Smooth muscle cell (in vitro differentiated cells): Measurements from ENCODE around the gene LAMTOR3. TPM values are rescaled to one million over a fixed set of nuclear protein-coding genes. Genes with fewer than 3 reads are reported as not detected.

Experiments
- DNase-seq: peaks from one replicate; lab custom pipeline; 2025; ENCODE audit not compliant: unreplicated experiment; lab: John Stamatoyannopoulos, UW
- H2AFZ ChIP-seq: fragments of 200-600 bp; sonication (generic); 2 replicates; pipeline ENCODE4 v1.6.0; 2016; ENCODE audit warnings: antibody characterized with exemption, low read depth, mild to moderate bottlenecking
- H3F3A ChIP-seq: fragments of 200-600 bp; sonication (generic); 2 replicates; pipeline ENCODE4 v1.6.0; 2017; ENCODE audit warnings: antibody characterized with exemption, low read depth
- H3K27ac ChIP-seq: fragments of 200-600 bp; sonication (generic); 2 replicates; pipeline ENCODE4 v1.5.1; 2016; ENCODE audit warnings: low read depth, mild to moderate bottlenecking
- H3K27me3 ChIP-seq: fragments of 200-600 bp; sonication (generic); 2 replicates; pipeline ENCODE4 v1.6.1; 2016; ENCODE audit warnings: low read depth, mild to moderate bottlenecking
- H3K36me3 ChIP-seq: fragments of 200-600 bp; sonication (generic); 2 replicates; pipeline ENCODE4 v1.5.1; 2016; ENCODE audit warnings: low read depth
- H3K4me1 ChIP-seq: fragments of 200-600 bp; sonication (generic); 2 replicates; pipeline ENCODE4 v1.5.1; 2016; ENCODE audit warnings: low read depth
- H3K4me2 ChIP-seq: fragments of 200-600 bp; sonication (generic); 2 replicates; pipeline ENCODE4 v1.6.0; 2016; ENCODE audit warnings: mild to moderate bottlenecking
- H3K4me3 ChIP-seq: fragments of 200-600 bp; sonication (generic); 2 replicates; pipeline ENCODE4 v1.5.1; 2016; ENCODE audit warnings: mild to moderate bottlenecking
- H3K79me2 ChIP-seq: fragments of 200-600 bp; sonication (generic); 2 replicates; pipeline ENCODE4 v1.6.0; 2016; ENCODE audit warnings: low read depth, mild to moderate bottlenecking
- H3K9ac ChIP-seq: fragments of 200-600 bp; sonication (generic); 2 replicates; pipeline ENCODE4 v1.6.0; 2016; ENCODE audit warnings: low read depth
- H3K9me3 ChIP-seq: fragments of 200-600 bp; sonication (generic); replicated peaks from 2 replicates; pipeline ENCODE4 v1.5.1; 2016; ENCODE audit warnings: low read depth
- H4K20me1 ChIP-seq: fragments of 200-600 bp; sonication (generic); 2 replicates; pipeline ENCODE4 v1.6.0; 2016; ENCODE audit warnings: low read depth
- WGBS: methylation state at CpG from one replicate; pipeline ENCODE4 v1.1.7; 2016; ENCODE audit warnings: low lambda C conversion rate; 5-methylcytosine and 5-hydroxymethylcytosine counted together
- polyA plus RNA-seq: library from polyadenylated mRNA; unstranded; fragments of >200 nt; fragmentation: Nextera tagmentation; extraction: Ambion mirVana; gene quantifications from 2 replicates; pipeline ENCODE4 v1.2.1, GENCODE V29; 2016
- total RNA-seq: library from RNA; depleted of rRNA; stranded (reverse); fragments of >200 nt; gene quantifications from 2 replicates; pipeline ENCODE4 v1.2.3, GENCODE V29; 2014
- TF ChIP-seq, protein P1 (sequence below): fragments of 200-600 bp; sonication (generic); IDR thresholded peaks from 2 replicates; pipeline ENCODE4 v1.5.1; 2017; ENCODE audit warnings: borderline replicate concordance, mild to moderate bottlenecking, antibody characterized with exemption; ENCODE audit not compliant: insufficient read depth, poor library complexity, severe bottlenecking

Gene LAMTOR3
- total and polyA plus RNA-seq, 2 experiments from 2014 or later: 58.3 to 95.2 TPM

GRCh38 chr4:99846891-99847290 lies 47.3 kb downstream of the LAMTOR3 start:
- no peak overlapping the region for H3K4me3 ChIP-seq
- WGBS: 77% methylated on average over 1 of the region's 1 CpG
- TF ChIP-seq, protein P1, sequence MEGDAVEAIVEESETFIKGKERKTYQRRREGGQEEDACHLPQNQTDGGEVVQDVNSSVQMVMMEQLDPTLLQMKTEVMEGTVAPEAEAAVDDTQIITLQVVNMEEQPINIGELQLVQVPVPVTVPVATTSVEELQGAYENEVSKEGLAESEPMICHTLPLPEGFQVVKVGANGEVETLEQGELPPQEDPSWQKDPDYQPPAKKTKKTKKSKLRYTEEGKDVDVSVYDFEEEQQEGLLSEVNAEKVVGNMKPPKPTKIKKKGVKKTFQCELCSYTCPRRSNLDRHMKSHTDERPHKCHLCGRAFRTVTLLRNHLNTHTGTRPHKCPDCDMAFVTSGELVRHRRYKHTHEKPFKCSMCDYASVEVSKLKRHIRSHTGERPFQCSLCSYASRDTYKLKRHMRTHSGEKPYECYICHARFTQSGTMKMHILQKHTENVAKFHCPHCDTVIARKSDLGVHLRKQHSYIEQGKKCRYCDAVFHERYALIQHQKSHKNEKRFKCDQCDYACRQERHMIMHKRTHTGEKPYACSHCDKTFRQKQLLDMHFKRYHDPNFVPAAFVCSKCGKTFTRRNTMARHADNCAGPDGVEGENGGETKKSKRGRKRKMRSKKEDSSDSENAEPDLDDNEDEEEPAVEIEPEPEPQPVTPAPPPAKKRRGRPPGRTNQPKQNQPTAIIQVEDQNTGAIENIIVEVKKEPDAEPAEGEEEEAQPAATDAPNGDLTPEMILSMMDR: no peak
- no peaks in the 10 kb centered on the region for H3K9me3 ChIP-seq
- no peaks in the 10 kb centered on the region for H3K79me2 ChIP-seq
- H3K9ac ChIP-seq: no peak overlapping the region
- DNase-seq: no peak
- H3K4me2 ChIP-seq: no peak overlapping the region
- H4K20me1 ChIP-seq: no peaks in the 10 kb centered on the region
- no peaks in the 10 kb centered on the region for H3K27me3 ChIP-seq
- H3K36me3 ChIP-seq: no peaks in the 10 kb centered on the region
- no peaks in the 10 kb centered on the region for H3K4me1 ChIP-seq
- H3K27ac ChIP-seq: no peak overlapping the region
- H2AFZ ChIP-seq: no peak overlapping the region
- H3F3A ChIP-seq: no peaks in the 10 kb centered on the region

DNA sequence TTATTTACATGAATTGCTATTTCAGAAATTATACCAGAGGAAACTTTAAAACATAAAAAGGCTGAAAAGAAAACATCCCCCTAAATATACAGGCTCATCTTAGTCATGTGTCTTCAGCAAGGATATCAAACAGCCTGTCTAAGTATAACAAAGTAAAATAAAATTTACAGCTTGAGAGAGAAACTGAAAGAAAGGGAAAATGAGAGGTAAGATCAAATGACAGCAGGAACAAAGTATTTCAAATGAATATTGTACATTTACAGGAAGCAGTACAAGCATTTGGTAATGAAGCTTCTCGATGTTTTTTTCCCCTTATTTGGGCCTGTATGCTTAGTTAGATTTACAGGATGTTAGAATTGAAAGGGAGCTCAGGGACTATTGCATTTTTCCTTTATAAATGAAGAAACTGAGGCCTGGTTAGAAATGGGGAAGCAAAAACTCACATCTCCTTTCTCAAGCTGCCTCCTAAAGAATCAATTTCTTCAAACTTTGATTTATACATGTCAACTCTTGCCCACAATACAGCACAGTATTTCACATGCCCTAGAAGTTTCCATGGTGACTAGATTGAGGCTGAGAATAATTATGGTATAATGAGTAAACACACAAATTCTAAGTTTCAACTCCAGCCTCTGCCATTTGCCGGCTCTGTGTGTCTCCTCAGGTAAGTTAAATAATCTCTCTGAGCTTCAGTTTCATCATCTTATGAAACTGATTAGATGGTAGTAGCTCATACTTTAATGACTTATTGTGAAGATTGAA lies 48.3 kb downstream of the LAMTOR3 start:
- 90% methylated on average over 2 of the region's 2 CpGs for WGBS
- no peak overlapping the region for H3K9ac ChIP-seq
- no peaks in the 10 kb centered on the region for H3K4me1 ChIP-seq
- no peak overlapping the region for H3K27ac ChIP-seq
- no peaks in the 10 kb centered on the region for H3K79me2 ChIP-seq
- TF ChIP-seq, protein P1: no peak
- peak overlapping the region; percentile 37 for H2AFZ ChIP-seq
- no peaks in the 10 kb centered on the region for H4K20me1 ChIP-seq
- no peak for DNase-seq
- no peaks in the 10 kb centered on the region for H3F3A ChIP-seq
- H3K27me3 ChIP-seq: no peaks in the 10 kb centered on the region
- no peak overlapping the region for H3K4me2 ChIP-seq
- H3K4me3 ChIP-seq: no peak overlapping the region
- no peaks in the 10 kb centered on the region for H3K9me3 ChIP-seq
- no peaks in the 10 kb centered on the region for H3K36me3 ChIP-seq

GRCh38 chr4:99845179-99845578 lies 49.0 kb downstream of the LAMTOR3 start:
- 86% methylated on average over 1 of the region's 1 CpG for WGBS
- Histone ChIP-seq H3K27me3 (no peaks in the 10 kb centered on the region), H3K36me3 (no peaks in the 10 kb centered on the region), H3K4me1 (no peaks in the 10 kb centered on the region), H3K9me3 (no peaks in the 10 kb centered on the region), H3K27ac (no peak overlapping the region), H3K9ac (no peak overlapping the region), H2AFZ (no peak overlapping the region), H3K79me2 (no peaks in the 10 kb centered on the region), H4K20me1 (no peaks in the 10 kb centered on the region), H3K4me2 (no peak overlapping the region), H3K4me3 (no peak overlapping the region), H3F3A (no peaks in the 10 kb centered on the region)
- no peak for DNase-seq
- TF ChIP-seq, protein P1: no peak

DNA sequence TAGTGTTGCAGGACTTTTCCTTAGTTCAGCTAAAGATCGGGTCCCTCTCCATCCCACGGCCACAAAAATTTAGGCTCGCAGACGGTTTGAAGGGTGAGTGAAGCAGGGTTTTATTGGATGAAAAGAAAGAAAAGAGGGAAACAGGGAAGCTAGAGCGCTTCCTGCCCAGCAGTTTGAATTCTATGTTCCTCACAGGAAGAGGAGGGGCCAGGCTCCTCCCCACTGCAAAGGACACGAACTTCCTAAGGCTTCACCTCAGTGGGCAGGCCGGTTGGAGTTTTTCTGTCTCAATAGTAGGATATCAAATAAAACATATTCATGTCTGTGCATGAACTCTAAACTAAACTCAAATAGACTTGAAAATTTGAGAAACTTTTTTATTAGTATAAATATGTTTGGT lies 50.2 kb downstream of the LAMTOR3 start:
- no peaks in the 10 kb centered on the region for H3K36me3 ChIP-seq
- no peak overlapping the region for H3K9ac ChIP-seq
- no peaks in the 10 kb centered on the region for H4K20me1 ChIP-seq
- H2AFZ ChIP-seq: peak overlapping the region; percentile 4
- H3K27me3 ChIP-seq: no peaks in the 10 kb centered on the region
- no peak overlapping the region for H3K4me3 ChIP-seq
- 86% methylated on average over 7 of the region's 7 CpGs for WGBS
- TF ChIP-seq, protein P1: no peak
- H3K79me2 ChIP-seq: no peaks in the 10 kb centered on the region
- DNase-seq: no peak
- no peaks in the 10 kb centered on the region for H3K4me1 ChIP-seq
- no peaks in the 10 kb centered on the region for H3K9me3 ChIP-seq
- H3K27ac ChIP-seq: no peak overlapping the region
- H3K4me2 ChIP-seq: no peak overlapping the region
- H3F3A ChIP-seq: no peaks in the 10 kb centered on the region
